Activated naive CD4-positive, alpha-beta T cell (primary cell): ENCODE results near the gene CMC1.
"Not testable (repeated sequence)": the region's sequence is repeated elsewhere in the genome, so short reads cannot be mapped to it uniquely, and the experiment has no call there.

Experiments
- DNase-seq, 4 experiments: peaks; one replicate each; lab custom pipeline; 2025; lab: John Stamatoyannopoulos, UW

Gene CMC1

GRCh38 chr3:28241221-28242160 lies at the start of gene CMC1:
TSS of gene CMC1 (plus strand) at chr3:28241619. CDS start at chr3:28241794, 175 bp downstream.
- peak; percentile 59 to 79 (median 70) for DNase-seq

- no peak for DNase-seq
Observed at GRCh38 chr3:28198161-28198560, 43.3 kb upstream of the CMC1 start.

- DNase-seq: no peak
Observed at GRCh38 chr3:28198974-28199373, 42.4 kb upstream of the CMC1 start.

- not testable (repeated sequence) for DNase-seq
Observed at GRCh38 chr3:28199643-28200042, 41.8 kb upstream of the CMC1 start.

GRCh38 chr3:28200366-28200848 lies 41.0 kb upstream of the CMC1 start:
- not testable (repeated sequence) for DNase-seq

- no peak for DNase-seq
Observed at GRCh38 chr3:28206479-28206878, 34.9 kb upstream of the CMC1 start.

GRCh38 chr3:28207000-28207733 lies 34.3 kb upstream of the CMC1 start:
- no peak for DNase-seq

GRCh38 chr3:28210968-28211713 lies 30.3 kb upstream of the CMC1 start:
- no peak for DNase-seq

GRCh38 chr3:28212681-28213080 lies 28.7 kb upstream of the CMC1 start:
- DNase-seq: no peak

- DNase-seq: no peak
Observed at GRCh38 chr3:28215407-28215806, 26.0 kb upstream of the CMC1 start.

GRCh38 chr3:28218071-28218916 lies 23.1 kb upstream of the CMC1 start:
- DNase-seq: no peak

GRCh38 chr3:28218917-28219198 lies 22.6 kb upstream of the CMC1 start:
- DNase-seq: no peak

GRCh38 chr3:28224430-28224829 lies 17.0 kb upstream of the CMC1 start:
- no peak for DNase-seq

GRCh38 chr3:28226020-28226419 lies 15.4 kb upstream of the CMC1 start:
- DNase-seq: no peak

- no peak for DNase-seq
Observed at GRCh38 chr3:28228623-28229022, 12.8 kb upstream of the CMC1 start.

GRCh38 chr3:28232659-28233058 lies 8.8 kb upstream of the CMC1 start:
- DNase-seq: no peak

GRCh38 chr3:28234454-28234853 lies 7.0 kb upstream of the CMC1 start:
- DNase-seq: no peak

- DNase-seq: no peak
Observed at GRCh38 chr3:28239108-28239507, 2.3 kb upstream of the CMC1 start.

GRCh38 chr3:28240441-28240840 lies 978 bp upstream of the CMC1 start:
- no peak for DNase-seq

- no peak for DNase-seq
Observed at GRCh38 chr3:28242519-28242918, 1.1 kb downstream of the CMC1 start.

GRCh38 chr3:28243424-28244106 lies 2.1 kb downstream of the CMC1 start:
- DNase-seq: no peak
